ENCODE results near the gene ZBTB40. TPM values are rescaled to one million over a fixed set of nuclear protein-coding genes. Genes with fewer than 3 reads are reported as not detected.

The ZBTB40 gene
- total RNA-seq, 1 donor from 2014 or later, result 8.1 TPM

DNA sequence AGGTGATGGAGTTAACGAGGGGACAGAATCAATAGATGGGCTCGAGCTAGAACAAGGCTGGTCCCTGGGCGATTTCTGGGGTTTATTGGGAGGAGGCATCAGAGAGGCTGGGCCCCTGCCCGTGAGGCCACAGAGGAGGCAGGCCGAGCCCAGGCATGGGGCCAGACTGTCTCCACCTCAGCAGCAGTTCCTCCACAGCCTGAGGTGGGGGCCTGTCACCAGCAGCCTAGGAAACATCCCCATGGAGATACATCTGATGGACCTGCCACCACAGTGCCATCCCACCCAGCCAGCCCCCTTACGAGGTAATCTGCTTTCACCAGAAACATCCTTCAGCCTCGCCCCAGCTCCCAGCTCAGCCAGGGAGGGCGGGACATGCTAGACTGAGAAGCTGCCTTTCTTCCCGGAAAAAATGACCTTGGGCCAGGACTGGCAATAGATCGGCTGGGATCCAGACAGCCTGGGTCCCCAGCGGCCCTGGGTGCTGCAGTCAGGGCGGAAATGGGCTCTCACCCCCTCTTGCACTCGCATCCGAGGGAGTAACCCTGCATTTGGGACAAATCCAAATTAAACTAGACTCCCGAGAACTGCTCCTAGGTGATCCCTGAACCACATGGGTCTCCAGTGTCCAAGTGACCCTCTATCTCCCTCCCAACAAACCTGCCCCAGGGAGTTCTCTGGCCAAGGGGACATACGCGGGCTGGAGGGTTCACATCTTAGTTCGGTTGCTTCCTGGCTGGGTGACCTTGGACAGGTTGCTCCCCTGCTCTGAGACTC is 101.6 kb downstream of the ZBTB40 start:
- DNase-seq (ENCODE audit: low read depth in 2 of 2), result no peak

DNA sequence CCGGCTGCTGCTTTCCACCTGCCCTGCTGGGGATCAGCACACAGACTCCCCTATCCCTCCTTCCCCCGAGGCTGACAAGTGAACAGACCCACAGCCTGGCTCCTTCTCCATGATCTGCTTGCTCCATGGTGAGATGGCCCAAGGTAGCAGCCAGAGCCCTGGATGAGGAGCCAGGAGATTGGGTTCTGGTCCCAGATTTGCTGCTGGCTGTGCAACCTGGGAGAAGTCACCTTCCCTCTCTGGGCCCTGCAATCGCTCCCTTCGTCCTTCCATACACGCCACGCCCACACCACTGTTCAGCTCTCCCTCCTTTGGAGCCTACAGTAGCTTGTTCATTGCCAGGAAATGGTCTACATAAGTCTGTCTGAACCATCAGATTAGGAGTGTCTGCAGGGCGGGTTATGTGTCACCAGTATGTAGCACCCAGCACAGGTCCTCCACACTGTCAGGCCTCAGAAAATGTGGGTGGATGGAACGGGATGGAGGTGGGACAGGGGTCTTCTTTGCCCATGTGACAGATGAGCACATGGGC is 102.4 kb downstream of the ZBTB40 start:
- DNase-seq (ENCODE audit: low read depth in 2 of 2), result no peak

GRCh38 chr1:22555371-22555656 is 103.7 kb downstream of the ZBTB40 start:
- no peak for DNase-seq (ENCODE audit: low read depth in 2 of 2)

GRCh38 chr1:22556391-22557104 is 104.9 kb downstream of the ZBTB40 start:
- DNase-seq (ENCODE audit: low read depth in 2 of 2), result no peak

DNA sequence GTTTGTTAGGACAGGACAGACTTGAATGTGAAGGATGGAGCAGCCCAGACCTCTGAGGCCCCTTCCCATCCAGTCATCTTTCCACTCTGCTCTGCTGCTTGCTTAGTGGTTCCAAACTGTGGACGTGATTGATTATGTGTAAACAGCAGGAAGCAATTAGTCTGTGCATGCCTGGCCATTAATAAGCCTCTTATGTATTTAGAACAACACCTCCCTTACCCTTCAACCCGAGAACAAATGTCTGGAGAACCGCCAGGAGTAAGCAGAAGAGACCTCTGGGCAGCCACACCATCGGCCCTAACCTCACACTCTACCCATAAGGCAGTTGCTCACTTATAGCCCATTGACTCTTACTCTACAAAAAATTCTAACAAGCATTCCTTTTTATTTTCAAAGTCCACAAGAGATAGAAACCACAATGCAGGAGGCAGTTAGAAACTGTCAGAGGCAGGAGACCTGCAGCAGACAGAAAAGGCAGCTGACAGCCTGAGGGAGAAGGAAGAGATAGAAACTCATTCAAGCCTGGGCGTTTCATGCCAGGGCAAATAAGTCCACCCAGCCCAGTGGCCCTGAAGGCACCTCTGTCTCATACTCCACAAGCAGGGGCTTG is 105.8 kb downstream of the ZBTB40 start:
- DNase-seq (ENCODE audit: low read depth in 2 of 2), result no peak

DNA sequence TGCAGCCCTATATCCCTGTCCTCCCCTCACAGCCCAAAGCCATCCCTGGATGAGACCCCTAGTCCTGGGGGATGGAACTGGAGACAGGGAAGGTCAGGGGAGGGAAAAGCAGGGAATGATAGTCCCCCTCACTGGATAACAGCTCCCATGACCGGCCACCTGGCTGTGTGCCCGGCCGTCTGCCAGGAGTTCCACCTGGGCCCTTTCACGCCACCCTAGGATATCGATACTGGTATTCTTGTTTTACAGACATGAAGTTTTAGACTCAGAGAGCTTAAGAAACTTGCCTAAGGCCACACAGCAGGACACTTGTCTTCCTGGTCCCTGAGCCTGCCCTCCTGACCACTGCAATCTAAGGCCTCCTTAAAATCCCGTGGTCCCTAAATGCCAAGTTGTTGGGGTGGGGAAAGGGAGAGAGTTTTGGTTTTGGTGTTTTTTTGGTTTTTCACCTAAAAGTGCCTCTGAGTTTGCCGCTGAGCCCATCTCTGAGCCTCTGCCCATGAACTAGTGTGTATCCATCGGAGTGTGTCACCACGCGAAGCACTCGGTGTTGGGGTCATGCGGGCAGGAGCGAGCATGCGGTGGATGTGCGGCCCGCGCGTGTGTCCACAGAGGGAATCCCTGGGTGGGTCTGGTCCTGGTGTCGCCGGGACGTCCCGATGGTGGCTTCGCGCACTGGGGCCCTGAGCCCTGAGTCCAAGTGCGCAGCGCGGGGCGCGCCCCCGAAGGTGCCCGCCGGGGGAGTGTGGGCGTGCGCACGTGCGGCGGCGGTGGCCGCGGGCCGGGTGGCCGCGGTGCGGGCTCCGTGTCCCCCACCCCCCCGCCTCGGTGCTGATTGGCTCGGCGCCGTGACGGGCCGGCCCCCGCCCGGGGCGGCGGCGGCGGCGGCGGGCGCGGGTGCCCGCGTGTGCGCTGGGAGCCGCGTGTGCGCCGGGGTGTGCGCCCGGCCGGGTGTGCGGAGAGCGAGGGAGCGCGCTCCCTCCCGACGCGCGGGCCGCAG is 111.2 kb downstream of the ZBTB40 start, which contains the start of gene EPHA8:
TSS of gene EPHA8 (plus strand) at position 906 of the 1,000 bp plus-strand sequence. CDS start 147 bp downstream, outside the sequence.
- no peak for DNase-seq (ENCODE audit: low read depth in 2 of 2)

- DNase-seq (ENCODE audit: low read depth in 2 of 2), result no peak
Observed at GRCh38 chr1:22563671-22564602, 112.3 kb downstream of the ZBTB40 start.

DNA sequence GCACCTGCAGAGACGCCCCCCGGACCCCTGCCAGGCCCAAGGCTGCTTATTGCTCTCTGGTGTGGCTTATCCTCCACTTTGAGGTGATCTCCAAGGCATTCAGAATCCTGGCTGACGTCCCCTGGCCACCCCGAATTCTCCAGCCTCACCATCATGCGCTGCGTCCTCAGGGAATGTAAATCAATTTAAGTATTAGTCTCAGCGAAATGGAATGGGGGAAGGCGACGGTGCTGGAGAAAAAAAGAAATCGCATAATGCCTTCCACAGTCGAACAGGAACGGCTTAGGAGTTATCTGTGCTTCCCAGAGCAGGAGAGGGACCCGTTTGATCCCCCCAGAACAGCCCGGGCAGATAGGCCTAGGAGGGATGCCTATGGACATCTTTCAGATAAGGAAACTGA is 114.5 kb downstream of the ZBTB40 start:
- DNase-seq (ENCODE audit: low read depth in 2 of 2), result no peak

GRCh38 chr1:22567197-22567596 is 115.5 kb downstream of the ZBTB40 start:
- DNase-seq (ENCODE audit: low read depth in 2 of 2), result no peak

DNA sequence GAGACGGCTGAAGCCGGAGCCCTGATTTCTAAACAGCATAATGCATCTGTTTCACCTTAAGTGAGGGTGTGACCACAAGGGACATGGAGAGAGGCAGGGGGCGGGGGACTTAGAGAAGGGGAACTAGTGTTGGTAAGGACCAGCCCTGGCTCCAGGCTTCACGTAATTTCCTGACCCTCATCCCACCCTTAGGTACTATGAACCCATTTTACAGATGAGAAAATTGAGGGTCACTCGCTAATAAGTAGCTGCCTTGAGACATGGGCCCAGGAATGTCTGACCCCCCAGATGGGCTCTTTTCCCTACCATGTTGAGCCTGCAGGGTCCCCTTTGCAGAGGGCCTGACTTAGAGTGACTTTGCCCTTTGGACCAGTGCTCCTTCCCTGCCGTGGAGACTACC is 116.3 kb downstream of the ZBTB40 start:
- DNase-seq (ENCODE audit: low read depth in 2 of 2), result no peak

DNA sequence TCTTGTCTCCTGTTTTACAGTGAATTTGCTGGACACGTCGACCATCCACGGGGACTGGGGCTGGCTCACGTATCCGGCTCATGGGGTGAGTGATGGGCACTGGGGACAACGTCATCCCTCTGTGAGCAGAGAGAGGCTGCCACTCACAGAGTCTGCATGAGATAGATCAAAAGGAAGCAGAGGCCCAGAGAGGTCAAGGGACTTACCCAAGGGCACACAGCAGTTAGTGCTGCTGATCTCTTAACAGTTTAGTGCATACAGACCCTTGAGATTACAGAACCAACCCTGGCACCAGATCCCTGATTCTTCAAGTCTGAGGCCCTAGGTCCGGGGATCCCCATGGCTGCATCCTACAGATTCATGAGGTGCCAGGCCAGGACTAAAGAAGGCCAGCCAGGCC is 117.6 kb downstream of the ZBTB40 start:
- DNase-seq (ENCODE audit: low read depth in 2 of 2), result no peak

GRCh38 chr1:22570140-22570909 is 118.7 kb downstream of the ZBTB40 start:
- DNase-seq (ENCODE audit: low read depth in 2 of 2), result no peak

- no peak for DNase-seq (ENCODE audit: low read depth in 2 of 2)
Observed at GRCh38 chr1:22572818-22573217, 121.2 kb downstream of the ZBTB40 start.

DNA sequence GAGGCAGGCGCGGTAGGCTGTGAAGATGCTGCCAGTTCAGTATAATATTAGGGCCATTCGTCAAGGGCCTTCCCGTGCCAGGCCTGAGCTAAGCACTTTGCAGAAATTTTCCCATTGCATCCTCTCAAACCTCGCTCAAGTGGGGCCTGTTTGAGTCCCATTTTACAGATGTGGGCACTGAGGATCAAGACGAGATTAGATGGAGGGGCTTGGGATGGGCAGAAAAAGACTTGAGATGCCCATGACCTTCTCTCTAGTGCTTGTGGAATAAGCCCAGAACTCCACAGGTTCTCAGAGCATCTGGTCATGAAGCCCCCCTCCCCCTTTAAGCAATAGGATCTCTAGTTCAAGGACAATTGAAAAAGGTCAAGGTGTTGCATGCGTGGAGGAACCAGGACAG is 121.6 kb downstream of the ZBTB40 start:
- no peak for DNase-seq (ENCODE audit: low read depth in 2 of 2)

DNA sequence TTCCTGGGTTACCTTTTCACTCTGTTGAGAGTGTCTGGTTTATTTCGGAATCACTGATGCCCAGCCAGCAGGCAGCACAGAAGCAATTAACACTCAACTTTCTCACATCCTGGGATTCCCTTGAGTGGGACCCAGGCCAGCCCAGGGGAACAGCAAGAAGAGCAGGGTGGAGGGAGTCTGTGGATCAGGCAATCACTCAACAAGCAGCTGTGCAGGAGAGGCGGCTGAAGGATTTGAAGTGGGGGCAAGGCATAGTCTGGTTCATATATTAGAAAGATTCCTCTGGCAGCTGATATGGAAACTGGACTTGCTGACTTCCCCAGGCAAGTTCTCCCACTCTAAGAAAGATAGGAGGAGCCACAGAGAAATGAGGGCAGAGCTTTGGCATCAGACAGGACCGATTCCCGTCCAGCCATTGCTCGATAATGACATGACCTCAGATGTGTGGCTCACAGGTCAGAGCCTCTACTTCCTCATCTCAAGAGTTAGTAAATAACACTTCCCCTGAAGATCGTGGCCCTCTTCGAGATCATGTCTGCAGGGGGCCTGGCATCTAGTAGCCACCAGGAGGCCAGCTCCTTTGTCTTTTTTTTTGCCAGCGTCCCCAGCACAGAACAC is 124.0 kb downstream of the ZBTB40 start:
- no peak for DNase-seq (ENCODE audit: low read depth in 2 of 2)

DNA sequence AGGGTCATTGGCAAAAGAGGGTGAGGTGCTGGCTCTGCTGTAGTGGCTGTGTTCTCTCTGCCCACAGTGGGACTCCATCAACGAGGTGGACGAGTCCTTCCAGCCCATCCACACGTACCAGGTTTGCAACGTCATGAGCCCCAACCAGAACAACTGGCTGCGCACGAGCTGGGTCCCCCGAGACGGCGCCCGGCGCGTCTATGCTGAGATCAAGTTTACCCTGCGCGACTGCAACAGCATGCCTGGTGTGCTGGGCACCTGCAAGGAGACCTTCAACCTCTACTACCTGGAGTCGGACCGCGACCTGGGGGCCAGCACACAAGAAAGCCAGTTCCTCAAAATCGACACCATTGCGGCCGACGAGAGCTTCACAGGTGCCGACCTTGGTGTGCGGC is 124.5 kb downstream of the ZBTB40 start:
- no peak for DNase-seq (ENCODE audit: low read depth in 2 of 2)

GRCh38 chr1:22576617-22577016 is 125.0 kb downstream of the ZBTB40 start:
- no peak for DNase-seq (ENCODE audit: low read depth in 2 of 2)

DNA sequence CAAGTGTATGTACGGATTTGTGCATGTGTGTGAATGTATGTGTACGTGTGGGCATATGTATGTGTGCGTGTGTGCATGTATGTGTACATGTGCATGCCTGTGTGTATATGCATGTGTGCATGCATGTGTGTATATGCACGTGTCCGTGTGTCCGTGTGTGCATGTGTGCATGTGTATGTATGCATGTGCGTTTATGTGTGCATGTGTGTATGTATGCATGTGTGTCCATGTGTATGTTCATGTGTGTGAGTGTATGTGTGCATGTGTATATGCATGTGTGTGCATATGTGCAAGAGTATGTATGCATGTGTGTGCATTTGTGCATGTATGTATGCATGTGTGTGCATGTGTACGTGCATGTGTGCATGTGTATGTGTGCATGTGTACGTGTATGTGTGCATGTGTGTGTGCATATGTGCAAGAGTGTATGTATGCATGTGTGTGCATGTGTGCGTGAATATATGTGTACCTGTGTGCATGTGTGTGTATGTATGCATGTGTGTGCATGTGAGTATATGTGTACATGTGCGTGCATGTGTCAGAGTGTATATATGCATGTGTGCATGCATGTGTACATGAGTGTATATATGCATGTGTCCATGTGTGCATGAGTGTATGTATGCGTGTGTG is 127.2 kb downstream of the ZBTB40 start:
- no peak for DNase-seq (ENCODE audit: low read depth in 2 of 2)
